T-helper 17 cell (primary cell): ENCODE measurements around the gene ZAP70. TPM values are rescaled to one million over a fixed set of nuclear protein-coding genes. Genes with fewer than 3 reads are reported as not detected.

Source experiments
- ATAC-seq: fragments of 150-1000 bp; cut with Tn5 transposase; 2 replicates; pipeline ENCODE4 v1.10.0; 2021; ENCODE audit warnings: mild to moderate bottlenecking, moderate library complexity
- DNase-seq, 3 donors: peaks; one replicate each; pipeline versions ENCODE4 v3.0.0 to v3.0.0-alpha.2; 2020 to 2021
- H3K9me3 ChIP-seq: one replicate; pipeline ENCODE4 v1.7.0; 2013; ENCODE audit warnings: low read length, mild to moderate bottlenecking; ENCODE audit not compliant: control insufficient read depth, poor library complexity, severe bottlenecking
- H3K27ac Mint-ChIP-seq: one replicate; pipeline ENCODE4 v1.8.0; 2022; ENCODE audit warnings: mild to moderate bottlenecking, moderate library complexity, mixed read lengths
- H3K27me3 Mint-ChIP-seq: one replicate; pipeline ENCODE4 v1.8.0; 2022; ENCODE audit warnings: mixed read lengths
- H3K36me3 Mint-ChIP-seq: one replicate; pipeline ENCODE4 v1.8.0; 2022; ENCODE audit warnings: low read depth, mixed read lengths
- H3K4me1 Mint-ChIP-seq: one replicate; pipeline ENCODE4 v1.8.0; 2022; ENCODE audit warnings: mild to moderate bottlenecking, mixed read lengths
- H3K4me3 Mint-ChIP-seq: one replicate; pipeline ENCODE4 v1.8.0; 2022; ENCODE audit warnings: mild to moderate bottlenecking, moderate library complexity, mixed read lengths
- total RNA-seq, 4 donors: library from RNA in 2 of 4; stranded (reverse) in 2 of 4; gene quantifications; one replicate each; pipeline ENCODE4 v1.2.3 and lab custom pipeline; 2022 to 2026

Gene ZAP70
- total RNA-seq, 2 donors from 2014 or later = 406 to 439 TPM

GRCh38 chr2:97724501-97724900 is 11.1 kb downstream of the ZAP70 start:
- Mint-ChIP-seq H3K4me3 (no peak overlapping the region), H3K27ac (peak overlapping the region; percentile 61), H3K27me3 (no peaks in the 10 kb centered on the region), H3K36me3 (peaks cover 15% of the 10 kb centered on the region), H3K4me1 (peaks cover 51% of the 10 kb centered on the region)
- ATAC-seq (no peak), DNase-seq (no peak)
- no peaks in the 10 kb centered on the region for H3K9me3 ChIP-seq

GRCh38 chr2:97724946-97725688 is 11.7 kb downstream of the ZAP70 start:
- H3K27ac Mint-ChIP-seq = peak overlapping the region; percentile 61

GRCh38 chr2:97726261-97727064 is 13.1 kb downstream of the ZAP70 start:
- Mint-ChIP-seq H3K4me3 (no peak overlapping the region), H3K36me3 (peaks cover 15% of the 10 kb centered on the region)
- no peak for ATAC-seq

More at GRCh38 chr2:97724946-97725688, 11.7 kb downstream of the ZAP70 start:
- H3K27me3 Mint-ChIP-seq = no peaks in the 10 kb centered on the region
- ATAC-seq (no peak), DNase-seq (no peak)
- H3K9me3 ChIP-seq = no peaks in the 10 kb centered on the region
- H3K36me3 Mint-ChIP-seq = peaks cover 15% of the 10 kb centered on the region
- H3K4me1 Mint-ChIP-seq = peaks cover 45% of the 10 kb centered on the region
- no peak overlapping the region for H3K4me3 Mint-ChIP-seq

GRCh38 chr2:97727296-97727695 is 13.9 kb downstream of the ZAP70 start:
- ATAC-seq = no peak
- no peaks in the 10 kb centered on the region for H3K27me3 Mint-ChIP-seq
- DNase-seq = no peak
- H3K4me3 Mint-ChIP-seq = peak overlapping the region; percentile 43
- no peaks in the 10 kb centered on the region for H3K9me3 ChIP-seq
- peaks cover 15% of the 10 kb centered on the region for H3K36me3 Mint-ChIP-seq
- H3K27ac Mint-ChIP-seq = peak overlapping the region; percentile 96
- H3K4me1 Mint-ChIP-seq = peaks cover 41% of the 10 kb centered on the region

More at GRCh38 chr2:97726261-97727064, 13.1 kb downstream of the ZAP70 start:
- Mint-ChIP-seq H3K27ac (peak overlapping the region; percentile 96), H3K4me1 (peaks cover 39% of the 10 kb centered on the region), H3K27me3 (no peaks in the 10 kb centered on the region)
- no peaks in the 10 kb centered on the region for H3K9me3 ChIP-seq
- no peak for DNase-seq

- H3K9me3 ChIP-seq = no peaks in the 10 kb centered on the region
- Mint-ChIP-seq H3K4me3 (peak overlapping the region; percentile 43), H3K27me3 (no peaks in the 10 kb centered on the region), H3K4me1 (peaks cover 36% of the 10 kb centered on the region), H3K27ac (peak overlapping the region; percentile 96), H3K36me3 (peaks cover 13% of the 10 kb centered on the region)
- DNase-seq = no peak
- ATAC-seq = peak; percentile 71
Observed at GRCh38 chr2:97728091-97728731, 14.8 kb downstream of the ZAP70 start.

- DNase-seq (no peak), ATAC-seq (no peak)
- no peaks in the 10 kb centered on the region for H3K27me3 Mint-ChIP-seq
- peak overlapping the region; percentile 39 for H3K4me3 Mint-ChIP-seq
- peaks cover 28% of the 10 kb centered on the region for H3K4me1 Mint-ChIP-seq
- peak overlapping the region; percentile 88 for H3K27ac Mint-ChIP-seq
- peaks cover 15% of the 10 kb centered on the region for H3K36me3 Mint-ChIP-seq
- H3K9me3 ChIP-seq = no peaks in the 10 kb centered on the region
Observed at GRCh38 chr2:97730245-97730644, 16.9 kb downstream of the ZAP70 start.

GRCh38 chr2:97731274-97732020 is 18.1 kb downstream of the ZAP70 start:
- ATAC-seq = no peak
- no peak overlapping the region for H3K4me3 Mint-ChIP-seq

GRCh38 chr2:97732436-97733340 is 19.3 kb downstream of the ZAP70 start:
- ATAC-seq (no peak), DNase-seq (no peak)
- H3K4me1 Mint-ChIP-seq = peaks cover 19% of the 10 kb centered on the region
- H3K27ac Mint-ChIP-seq = no peak overlapping the region
- H3K9me3 ChIP-seq = no peaks in the 10 kb centered on the region
- H3K4me3 Mint-ChIP-seq = no peak overlapping the region
- H3K27me3 Mint-ChIP-seq = no peaks in the 10 kb centered on the region
- H3K36me3 Mint-ChIP-seq = peaks cover 4% of the 10 kb centered on the region

More at GRCh38 chr2:97731274-97732020, 18.1 kb downstream of the ZAP70 start:
- peak overlapping the region; percentile 57 for H3K27ac Mint-ChIP-seq
- peaks cover 24% of the 10 kb centered on the region for H3K4me1 Mint-ChIP-seq
- H3K9me3 ChIP-seq = no peaks in the 10 kb centered on the region
- no peak for DNase-seq
- H3K27me3 Mint-ChIP-seq = no peaks in the 10 kb centered on the region
- peaks cover 12% of the 10 kb centered on the region for H3K36me3 Mint-ChIP-seq

GRCh38 chr2:97733341-97734035 is 20.1 kb downstream of the ZAP70 start:
- peaks cover 6% of the 10 kb centered on the region for H3K36me3 Mint-ChIP-seq

GRCh38 chr2:97734061-97735051 is 21.0 kb downstream of the ZAP70 start:
- Mint-ChIP-seq H3K36me3 (peaks cover 8% of the 10 kb centered on the region), H3K27ac (no peak overlapping the region), H3K4me1 (peaks cover 22% of the 10 kb centered on the region), H3K27me3 (no peaks in the 10 kb centered on the region), H3K4me3 (no peak overlapping the region)
- ATAC-seq = no peak
- no peak for DNase-seq
- H3K9me3 ChIP-seq = no peaks in the 10 kb centered on the region

More at GRCh38 chr2:97733341-97734035, 20.1 kb downstream of the ZAP70 start:
- ATAC-seq = no peak
- H3K4me3 Mint-ChIP-seq = no peak overlapping the region
- no peak for DNase-seq
- peaks cover 18% of the 10 kb centered on the region for H3K4me1 Mint-ChIP-seq
- H3K27me3 Mint-ChIP-seq = no peaks in the 10 kb centered on the region
- no peak overlapping the region for H3K27ac Mint-ChIP-seq
- no peaks in the 10 kb centered on the region for H3K9me3 ChIP-seq

- Mint-ChIP-seq H3K27me3 (no peaks in the 10 kb centered on the region), H3K4me3 (no peak overlapping the region), H3K27ac (no peak overlapping the region), H3K4me1 (peaks cover 22% of the 10 kb centered on the region), H3K36me3 (peaks cover 8% of the 10 kb centered on the region)
- no peaks in the 10 kb centered on the region for H3K9me3 ChIP-seq
- no peak for DNase-seq
- no peak for ATAC-seq
Observed at GRCh38 chr2:97735161-97735561, 21.8 kb downstream of the ZAP70 start.
